Stimulated activated naive CD8-positive, alpha-beta T cell treated with anti-CD3 and anti-CD28 coated beads, Interleukin-15, Interleukin-2, amounts not matched to agents 100 U/mL and 50 U/mL, for 24 hours (primary cell): ENCODE results near the gene MSMP.
A peak's percentile ranks its signal among the peaks of the same experiment; 100 is the strongest.

ENCODE experiments used
- ATAC-seq: fragments of 150-1000 bp; cut with Tn5 transposase; one replicate; pipeline ENCODE4 v1.10.0; 2021
- DNase-seq: peaks from one replicate; pipeline ENCODE4 v3.0.0; 2021

Gene MSMP

GRCh38 chr9:35771534-35771933 is 17.5 kb upstream of the MSMP start:
- no peak for ATAC-seq
- DNase-seq: no peak

GRCh38 chr9:35771075-35771433 is 17.0 kb upstream of the MSMP start:
- DNase-seq: no peak
- ATAC-seq: no peak

- ATAC-seq: no peak
- DNase-seq: no peak
Observed at GRCh38 chr9:35769763-35770162, 15.7 kb upstream of the MSMP start.

GRCh38 chr9:35767458-35767857 is 13.4 kb upstream of the MSMP start:
- no peak for ATAC-seq
- DNase-seq: no peak

GRCh38 chr9:35766997-35767396 is 12.9 kb upstream of the MSMP start:
- no peak for DNase-seq
- no peak for ATAC-seq

GRCh38 chr9:35763803-35764202 is 9.7 kb upstream of the MSMP start:
- DNase-seq (no peak), ATAC-seq (no peak)

- DNase-seq (no peak), ATAC-seq (no peak)
Observed at GRCh38 chr9:35763181-35763580, 9.1 kb upstream of the MSMP start.

GRCh38 chr9:35760651-35761050 is 6.6 kb upstream of the MSMP start:
- ATAC-seq: no peak
- no peak for DNase-seq

GRCh38 chr9:35759795-35760194 is 5.7 kb upstream of the MSMP start:
- DNase-seq (no peak), ATAC-seq (no peak)

- DNase-seq (no peak), ATAC-seq (no peak)
Observed at GRCh38 chr9:35758475-35759050, 4.5 kb upstream of the MSMP start.

- DNase-seq: no peak
- no peak for ATAC-seq
Observed at GRCh38 chr9:35757892-35758275, 3.8 kb upstream of the MSMP start.

- DNase-seq: peak; percentile 46
- ATAC-seq: peak; percentile 38
Observed at GRCh38 chr9:35757226-35757891, 3.3 kb upstream of the MSMP start.

GRCh38 chr9:35756275-35757225 is 2.5 kb upstream of the MSMP start:
- DNase-seq: peak; percentile 88
- peak; percentile 86 for ATAC-seq

GRCh38 chr9:35755071-35755470 is 995 bp upstream of the MSMP start:
- no peak for ATAC-seq
- no peak for DNase-seq

GRCh38 chr9:35753466-35753865 is 610 bp downstream of the MSMP start:
- no peak for DNase-seq
- no peak for ATAC-seq

- no peak for DNase-seq
- no peak for ATAC-seq
Observed at GRCh38 chr9:35750256-35750531, 3.9 kb downstream of the MSMP start.

GRCh38 chr9:35749515-35750255 is 4.4 kb downstream of the MSMP start:
- ATAC-seq: peak; percentile 42
- DNase-seq: peak; percentile 54

GRCh38 chr9:35748858-35749514 is 5.1 kb downstream of the MSMP start, which contains the start of the genes GBA2 and RGP1:
TSS of gene GBA2 (minus strand) at chr9:35749228. CDS start at chr9:35748704, 524 bp downstream.
TSS of gene RGP1 (plus strand) at chr9:35749287. CDS start at chr9:35749756, 469 bp downstream.
- DNase-seq: peak; percentile 84
- ATAC-seq: peak; percentile 89

GRCh38 chr9:35748242-35748857 is 5.7 kb downstream of the MSMP start:
- DNase-seq (no peak), ATAC-seq (peak; percentile 1)

- DNase-seq (no peak), ATAC-seq (no peak)
Observed at GRCh38 chr9:35746583-35746982, 7.5 kb downstream of the MSMP start.

GRCh38 chr9:35745569-35745968 is 8.5 kb downstream of the MSMP start:
- DNase-seq (no peak), ATAC-seq (no peak)
